HCT116 (cell line): ENCODE measurements around the gene DYNC2H1.

Experiments
- CBX3 ChIP-seq: IDR thresholded peaks from 2 replicates; pipeline ENCODE4 v1.6.1; 2012; ENCODE audit warnings: low read depth
- CEBPB ChIP-seq: IDR thresholded peaks from 2 replicates; pipeline ENCODE4 v1.6.1; 2012; ENCODE audit warnings: low read depth
- CTCF ChIP-seq, 3 experiments: fragments of 200-600 bp in 1 of 3; sonication (generic) in 1 of 3; IDR thresholded peaks in 2 of 3; conservative IDR thresholded peaks in 1 of 3; 2 replicates each; pipeline ENCODE4 v1.5.1; 2012 to 2017; ENCODE audit warnings: low read depth in 2 of 3, low read length in 2 of 3, antibody characterized with exemption in 1 of 3, borderline replicate concordance in 1 of 3, control low read depth in 1 of 3, mild to moderate bottlenecking in 1 of 3, mixed read lengths in 1 of 3, mixed run types in 1 of 3, moderate library complexity in 1 of 3; ENCODE audit not compliant: insufficient read depth in 1 of 3
- EZH2 ChIP-seq: fragments of 200-600 bp; sonication (generic); IDR thresholded peaks from 2 replicates; pipeline ENCODE4 v1.6.1; 2017; ENCODE audit warnings: antibody characterized with exemption, mixed run types
- EZH2phosphoT487 ChIP-seq: fragments of 200-600 bp; IDR thresholded peaks from 2 replicates; pipeline ENCODE4 v1.6.1; 2018; ENCODE audit warnings: antibody characterized with exemption, borderline replicate concordance
- JUND ChIP-seq: IDR thresholded peaks from 2 replicates; pipeline ENCODE4 v1.6.1; 2012
- POLR2A ChIP-seq: IDR thresholded peaks from 2 replicates; pipeline ENCODE4 v1.7.0; 2011; ENCODE audit warnings: borderline replicate concordance; ENCODE audit not compliant: insufficient read depth, insufficient read length; ENCODE audit errors: extremely low read depth
- POLR2AphosphoS5 ChIP-seq: IDR thresholded peaks from 2 replicates; pipeline ENCODE4 v1.6.1; 2011; ENCODE audit warnings: mild to moderate bottlenecking, low read depth, low read length, moderate library complexity
- REST ChIP-seq: IDR thresholded peaks from 2 replicates; pipeline ENCODE4 v1.6.1; 2012; ENCODE audit warnings: low read depth
- SIN3A ChIP-seq: IDR thresholded peaks from 2 replicates; pipeline ENCODE4 v1.6.1; 2012; ENCODE audit warnings: low read depth
- SRF ChIP-seq: IDR thresholded peaks from 2 replicates; pipeline ENCODE4 v1.6.1; 2012; ENCODE audit warnings: low read depth
- TCF7L2 ChIP-seq: IDR thresholded peaks from 2 replicates; pipeline ENCODE4 v1.7.0; 2011; ENCODE audit warnings: borderline replicate concordance, inconsistent platforms; ENCODE audit not compliant: insufficient read depth, insufficient read length; ENCODE audit errors: extremely low read depth
- YY1 ChIP-seq: IDR thresholded peaks from 2 replicates; pipeline ENCODE4 v1.6.1; 2011; ENCODE audit warnings: low read length, low read depth, moderate library complexity, mild to moderate bottlenecking; ENCODE audit not compliant: insufficient replicate concordance; ENCODE audit errors: extremely low read depth
- ZNF274 ChIP-seq: fragments of 200-500 bp; sonication (Bioruptor generic); IDR thresholded peaks from 2 replicates; pipeline ENCODE4 v1.6.1; 2014; ENCODE audit warnings: mild to moderate bottlenecking, low read depth, low read length, inconsistent platforms

- TF ChIP-seq JUND (no peak), YY1 (no peak), POLR2A (no peak), SRF (no peak), CTCF (IDR thresholded peaks at IDR 0.05 in 2 of 3, conservative IDR thresholded peaks at IDR 0.05 in 1 of 3; ENCODE audit: borderline replicate concordance in 1 of 3, insufficient read depth in 1 of 3, low read depth in 2 of 3, low read length in 2 of 3) (no peak), REST (no peak), EZH2phosphoT487 (no peak), SIN3A (no peak), POLR2AphosphoS5 (no peak), EZH2 (no peak), ZNF274 (no peak), TCF7L2 (no peak), CEBPB (no peak), CBX3 (no peak)
Observed at GRCh38 chr11:103317118-103317517, 207.9 kb downstream of the DYNC2H1 start.
